ENCODE measurements around the gene ERBB4. TPM values are rescaled to one million over a fixed set of nuclear protein-coding genes. Genes with fewer than 3 reads are reported as not detected.

The ERBB4 gene
- polyA plus RNA-seq, 1 donor from 2014 or later: not detected

DNA sequence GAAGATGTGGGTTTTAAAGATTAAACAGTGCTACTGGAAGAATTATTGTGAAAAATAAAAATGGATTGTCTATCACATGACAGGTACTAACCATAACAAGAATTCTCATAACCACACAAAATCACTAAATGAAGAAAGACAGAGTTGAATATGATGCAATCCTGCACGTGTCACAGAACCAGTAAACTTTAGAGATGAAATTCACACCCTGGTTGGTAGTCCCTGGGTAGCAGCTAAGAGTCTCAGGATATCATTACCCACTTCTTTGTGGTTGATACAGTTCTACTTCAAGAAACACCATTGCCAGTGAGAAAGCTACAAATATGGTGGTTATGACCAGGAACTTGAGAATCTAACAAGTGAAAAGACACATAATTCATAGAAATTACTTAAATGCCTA is 450.2 kb downstream of the ERBB4 start:
- Mint-ChIP-seq H3K27me3 (no peaks in the 10 kb centered on the region), H3K36me3 (no peaks in the 10 kb centered on the region), H3K9me3 (peaks cover 0 to 6% (median 0%) of the 10 kb centered on the region in 3 donors), H3K4me1 (no peaks in the 10 kb centered on the region), H3K4me3 (no peak overlapping the region), H3K27ac (no peak overlapping the region)

- Mint-ChIP-seq H3K4me1 (no peaks in the 10 kb centered on the region), H3K27me3 (no peaks in the 10 kb centered on the region), H3K27ac (no peak overlapping the region), H3K36me3 (no peaks in the 10 kb centered on the region), H3K4me3 (no peak overlapping the region), H3K9me3 (peaks cover 0 to 19% (median 0%) of the 10 kb centered on the region in 3 donors)
Observed at GRCh38 chr2:212083492-212083891, 455.1 kb downstream of the ERBB4 start.

DNA sequence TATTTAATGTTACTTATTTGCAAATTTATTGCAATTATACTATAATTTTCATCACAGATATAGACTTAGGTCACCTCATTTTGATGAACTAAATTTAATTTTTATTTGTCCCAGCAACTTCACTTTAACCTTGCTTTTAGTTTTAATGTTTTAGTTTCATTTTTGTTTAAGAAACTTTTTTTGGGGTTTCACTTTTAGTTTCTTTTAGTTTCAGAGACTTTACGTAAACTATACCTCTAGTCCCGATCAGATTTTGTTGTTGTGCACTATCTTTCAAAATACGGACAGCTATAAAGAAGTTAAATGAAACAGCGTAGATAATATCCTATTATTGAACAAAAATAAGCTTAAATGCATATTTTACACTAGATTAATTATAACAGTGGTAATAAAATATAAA is 460.5 kb downstream of the ERBB4 start:
- H3K4me3 Mint-ChIP-seq: no peak overlapping the region
- no peaks in the 10 kb centered on the region for H3K27me3 Mint-ChIP-seq
- H3K27ac Mint-ChIP-seq: no peak overlapping the region
- H3K9me3 Mint-ChIP-seq: peaks cover 0 to 12% (median 2%) of the 10 kb centered on the region in 3 donors
- no peaks in the 10 kb centered on the region for H3K36me3 Mint-ChIP-seq
- H3K4me1 Mint-ChIP-seq: peaks cover 0 to 3% (median 2%) of the 10 kb centered on the region in 3 donors

- Mint-ChIP-seq H3K4me1 (peaks cover 0 to 3% (median 2%) of the 10 kb centered on the region in 3 donors), H3K27ac (no peak overlapping the region), H3K27me3 (no peaks in the 10 kb centered on the region), H3K36me3 (no peaks in the 10 kb centered on the region), H3K9me3 (peaks cover 0 to 8% (median 2%) of the 10 kb centered on the region in 3 donors), H3K4me3 (no peak overlapping the region)
Observed at GRCh38 chr2:212076456-212076855, 462.1 kb downstream of the ERBB4 start.

DNA sequence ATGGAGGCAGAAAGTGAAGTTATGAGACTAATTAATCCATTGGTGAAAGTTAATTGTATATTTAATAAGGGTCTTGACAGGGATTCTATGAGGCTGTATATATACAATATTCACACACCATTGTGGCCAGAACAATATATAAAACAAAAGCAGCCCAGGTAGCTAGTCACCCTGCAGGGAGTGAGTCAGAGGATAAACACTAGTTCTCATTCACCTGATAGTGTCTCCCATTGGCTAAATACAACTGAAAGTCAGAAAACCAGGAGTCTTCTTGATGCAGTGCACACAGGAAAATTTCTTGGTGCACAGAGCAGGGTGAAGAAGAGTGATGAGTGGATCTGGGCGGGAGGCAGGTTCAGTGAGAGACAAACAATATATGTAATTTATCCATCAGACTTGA is 465.2 kb downstream of the ERBB4 start:
- Mint-ChIP-seq H3K36me3 (no peaks in the 10 kb centered on the region), H3K27ac (no peak overlapping the region), H3K9me3 (peaks cover 0 to 2% (median 0%) of the 10 kb centered on the region in 3 donors), H3K4me1 (peaks cover 0 to 3% (median 2%) of the 10 kb centered on the region in 3 donors), H3K27me3 (no peaks in the 10 kb centered on the region), H3K4me3 (no peak overlapping the region)

GRCh38 chr2:212066546-212066945 is 472.1 kb downstream of the ERBB4 start:
- Mint-ChIP-seq H3K4me3 (no peak overlapping the region), H3K9me3 (peaks cover 0 to 4% (median 0%) of the 10 kb centered on the region in 3 donors), H3K4me1 (no peaks in the 10 kb centered on the region), H3K27ac (no peak overlapping the region), H3K27me3 (no peaks in the 10 kb centered on the region), H3K36me3 (no peaks in the 10 kb centered on the region)

- H3K27ac Mint-ChIP-seq: no peak overlapping the region
- H3K9me3 Mint-ChIP-seq: peaks cover 0 to 7% (median 0%) of the 10 kb centered on the region in 3 donors
- no peaks in the 10 kb centered on the region for H3K4me1 Mint-ChIP-seq
- no peak overlapping the region for H3K4me3 Mint-ChIP-seq
- no peaks in the 10 kb centered on the region for H3K27me3 Mint-ChIP-seq
- H3K36me3 Mint-ChIP-seq: no peaks in the 10 kb centered on the region
Observed at GRCh38 chr2:212064318-212064717, 474.3 kb downstream of the ERBB4 start.

DNA sequence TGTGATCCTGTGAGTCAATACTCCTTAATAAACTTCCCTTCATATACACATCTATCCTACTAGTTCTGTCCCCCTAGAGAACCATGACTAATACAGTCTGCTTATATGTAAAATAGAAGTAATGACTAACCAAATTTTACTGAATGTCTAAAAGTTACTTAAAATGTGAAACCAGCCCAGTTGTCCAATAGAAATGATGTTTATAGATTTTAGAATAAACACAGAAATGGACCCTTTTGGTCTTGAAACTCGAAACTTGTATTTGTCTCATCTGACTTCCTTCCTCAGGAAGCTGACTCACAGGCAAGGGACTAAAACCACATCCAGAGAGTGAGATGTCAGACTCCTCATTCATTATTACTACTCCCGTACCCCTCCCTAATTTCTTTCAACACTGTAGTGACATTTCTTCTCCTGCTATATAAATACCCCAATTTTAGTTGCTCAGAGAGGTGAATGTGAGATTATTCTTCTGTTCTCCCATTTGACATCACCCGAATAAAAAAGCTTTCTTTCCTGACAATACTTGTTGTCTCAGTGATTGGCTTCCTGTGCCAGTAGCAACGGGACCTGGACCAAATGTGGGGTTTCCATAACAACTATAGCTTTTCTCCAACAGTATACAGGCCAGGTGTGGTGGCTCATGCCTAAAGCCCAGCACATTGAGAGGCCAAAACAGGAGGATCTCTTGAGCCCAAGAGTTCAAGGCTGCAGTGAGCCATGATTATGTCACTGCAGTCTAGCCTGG is 486.0 kb downstream of the ERBB4 start:
- Mint-ChIP-seq H3K36me3 (no peaks in the 10 kb centered on the region), H3K4me1 (peaks cover 0 to 2% (median 0%) of the 10 kb centered on the region in 3 donors), H3K27me3 (no peaks in the 10 kb centered on the region), H3K4me3 (no peak overlapping the region), H3K27ac (peak overlapping the region in 1 of 3 donors; percentile 9), H3K9me3 (peaks cover 7 to 11% (median 10%) of the 10 kb centered on the region in 3 donors)

DNA sequence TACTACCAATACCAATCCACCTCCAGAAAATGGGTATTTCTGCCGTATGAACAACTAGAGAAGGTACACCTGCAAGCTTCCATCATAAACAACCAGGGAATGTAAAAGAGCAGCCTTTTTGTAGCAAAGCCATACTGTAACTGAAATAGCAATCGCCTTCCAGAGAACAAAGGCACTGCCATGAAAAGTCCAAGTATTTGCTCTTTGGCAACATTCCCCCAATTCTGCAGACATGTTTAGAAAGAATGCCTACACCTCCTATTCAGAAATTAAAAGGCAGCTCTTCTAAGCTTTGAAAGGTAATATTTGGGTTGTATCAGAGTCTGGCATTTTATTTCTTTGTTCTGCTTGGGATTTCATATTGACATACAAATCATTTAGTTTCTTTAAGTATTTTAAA is 487.7 kb downstream of the ERBB4 start:
- Mint-ChIP-seq H3K4me3 (no peak overlapping the region), H3K27me3 (no peaks in the 10 kb centered on the region), H3K4me1 (peaks cover 0 to 2% (median 0%) of the 10 kb centered on the region in 3 donors), H3K36me3 (no peaks in the 10 kb centered on the region), H3K27ac (no peak overlapping the region), H3K9me3 (peaks cover 6 to 8% (median 6%) of the 10 kb centered on the region in 3 donors)

DNA sequence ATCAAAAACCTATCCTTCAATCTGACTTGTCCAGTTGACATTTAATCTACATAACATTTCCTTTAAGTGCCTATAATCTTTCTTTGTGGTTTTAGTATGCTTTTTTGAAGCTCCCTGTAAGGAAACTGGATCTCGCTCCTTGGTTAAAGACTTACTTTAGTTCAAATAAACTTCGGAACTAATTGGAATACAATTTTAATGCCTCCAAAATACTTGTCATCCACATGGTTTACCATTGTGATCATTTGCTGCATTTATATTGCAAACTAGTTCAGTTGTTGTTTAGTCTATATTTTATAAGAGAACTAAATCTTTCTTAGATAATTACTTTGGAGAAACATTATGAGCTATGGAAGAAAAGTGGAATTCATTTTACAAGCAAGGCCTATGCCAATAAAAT is 496.0 kb downstream of the ERBB4 start:
- no peaks in the 10 kb centered on the region for H3K36me3 Mint-ChIP-seq
- H3K4me3 Mint-ChIP-seq: no peak overlapping the region
- H3K4me1 Mint-ChIP-seq: no peaks in the 10 kb centered on the region
- H3K27ac Mint-ChIP-seq: no peak overlapping the region
- H3K27me3 Mint-ChIP-seq: no peaks in the 10 kb centered on the region
- H3K9me3 Mint-ChIP-seq: no peaks in the 10 kb centered on the region

DNA sequence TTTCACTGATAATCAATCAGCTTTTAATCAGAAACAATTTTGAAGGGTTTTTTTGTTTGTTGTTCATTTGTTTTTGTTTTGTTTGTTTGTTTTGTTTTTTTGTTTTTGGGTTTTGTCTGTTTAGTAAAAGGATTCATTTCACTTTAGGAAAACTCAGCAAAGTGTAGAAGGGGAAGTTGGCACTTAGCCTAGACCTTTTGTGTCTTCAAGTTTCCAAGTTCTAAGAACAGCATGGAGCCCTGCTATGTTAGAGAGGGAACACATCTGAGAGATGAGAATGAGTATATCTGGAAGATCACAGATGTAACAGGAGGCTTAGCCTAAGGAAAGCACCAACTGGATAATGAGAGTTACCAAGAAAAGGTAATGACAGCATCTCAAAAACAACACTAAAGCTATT is 501.5 kb downstream of the ERBB4 start:
- H3K9me3 Mint-ChIP-seq: peaks cover 0 to 6% (median 0%) of the 10 kb centered on the region in 3 donors
- H3K4me3 Mint-ChIP-seq: no peak overlapping the region
- no peaks in the 10 kb centered on the region for H3K27me3 Mint-ChIP-seq
- no peak overlapping the region for H3K27ac Mint-ChIP-seq
- no peaks in the 10 kb centered on the region for H3K36me3 Mint-ChIP-seq
- H3K4me1 Mint-ChIP-seq: no peaks in the 10 kb centered on the region

DNA sequence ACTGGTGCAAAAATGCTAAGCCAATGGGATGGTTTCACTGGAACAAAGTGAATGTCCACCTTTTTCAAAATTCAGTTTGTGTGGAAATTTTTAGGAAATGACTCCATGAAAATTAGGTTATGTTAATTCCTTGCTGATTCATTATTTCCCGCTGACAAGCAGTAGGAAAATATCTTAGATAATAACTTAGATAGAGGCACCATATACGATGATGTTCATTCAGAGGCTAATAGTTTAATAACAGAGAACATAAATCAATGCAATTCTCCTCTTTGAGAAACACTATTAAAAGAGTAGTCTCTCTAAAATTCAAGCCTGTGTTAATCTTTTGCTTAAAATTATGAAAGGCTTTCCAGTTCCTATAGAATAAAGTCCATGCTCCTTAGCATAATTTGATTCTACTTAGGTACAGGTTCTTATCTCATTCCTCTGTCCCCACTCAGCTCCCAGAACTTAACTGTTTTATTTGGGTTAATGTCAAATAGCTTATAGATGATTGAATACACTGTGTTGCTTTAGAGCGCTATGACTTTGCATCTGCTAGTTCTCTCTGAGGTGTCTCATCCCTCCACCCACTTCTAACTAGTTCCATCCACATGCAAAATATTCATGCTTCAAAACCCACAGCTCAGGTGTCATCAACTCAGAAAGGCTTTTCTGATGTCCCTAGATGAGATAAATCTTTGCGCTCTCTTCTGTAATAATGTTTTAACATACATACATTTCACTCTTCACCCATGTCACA is 503.6 kb downstream of the ERBB4 start:
- peaks cover 0 to 6% (median 0%) of the 10 kb centered on the region in 3 donors for H3K9me3 Mint-ChIP-seq
- no peak overlapping the region for H3K4me3 Mint-ChIP-seq
- no peaks in the 10 kb centered on the region for H3K36me3 Mint-ChIP-seq
- no peaks in the 10 kb centered on the region for H3K4me1 Mint-ChIP-seq
- H3K27me3 Mint-ChIP-seq: no peaks in the 10 kb centered on the region
- no peak overlapping the region for H3K27ac Mint-ChIP-seq

DNA sequence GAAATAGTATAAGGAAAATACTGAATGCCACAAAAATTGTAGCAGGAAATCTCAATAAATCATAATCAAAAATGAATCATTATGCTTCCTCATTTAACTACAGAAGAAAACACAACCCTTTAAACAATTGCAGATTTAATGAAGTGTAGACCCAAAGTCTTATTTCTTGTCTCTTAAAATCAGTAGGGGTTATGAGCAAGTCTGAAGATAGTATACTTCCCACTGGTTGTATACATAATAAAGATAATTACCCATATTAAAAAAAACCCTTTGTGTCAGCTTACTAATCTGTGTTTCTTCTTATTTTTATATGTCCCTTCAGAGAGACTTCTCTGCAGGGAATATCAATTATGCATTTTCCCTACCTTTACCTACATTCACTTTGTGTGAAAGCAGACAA is 504.7 kb downstream of the ERBB4 start:
- Mint-ChIP-seq H3K27me3 (no peaks in the 10 kb centered on the region), H3K4me3 (no peak overlapping the region), H3K27ac (no peak overlapping the region), H3K9me3 (peaks cover 0 to 6% (median 0%) of the 10 kb centered on the region in 3 donors), H3K4me1 (no peaks in the 10 kb centered on the region), H3K36me3 (no peaks in the 10 kb centered on the region)

- H3K4me1 Mint-ChIP-seq: no peaks in the 10 kb centered on the region
- no peak overlapping the region for H3K4me3 Mint-ChIP-seq
- H3K36me3 Mint-ChIP-seq: no peaks in the 10 kb centered on the region
- H3K9me3 Mint-ChIP-seq: peaks cover 0 to 6% (median 0%) of the 10 kb centered on the region in 3 donors
- H3K27me3 Mint-ChIP-seq: no peaks in the 10 kb centered on the region
- H3K27ac Mint-ChIP-seq: no peak overlapping the region
Observed at GRCh38 chr2:212032536-212033219, 505.9 kb downstream of the ERBB4 start.

DNA sequence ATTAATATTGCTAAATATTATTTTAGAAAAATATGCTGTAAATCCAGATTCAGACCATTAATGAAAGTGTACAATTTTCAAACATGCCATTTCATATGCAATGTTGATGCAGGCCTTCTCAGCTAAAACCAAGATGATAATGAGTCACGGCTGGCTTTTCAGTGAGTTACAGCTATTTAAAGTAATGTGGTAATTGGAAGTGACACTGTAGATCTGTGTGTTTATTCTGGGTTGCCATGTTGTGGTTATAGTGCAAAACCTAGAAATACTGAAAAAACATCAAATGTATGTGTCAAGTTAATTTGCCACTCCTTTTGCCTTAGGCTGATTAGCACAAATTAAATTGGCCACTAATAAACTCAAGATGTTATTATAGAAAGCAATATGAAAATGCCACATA is 506.6 kb downstream of the ERBB4 start:
- Mint-ChIP-seq H3K27ac (no peak overlapping the region), H3K9me3 (peaks cover 0 to 1% (median 0%) of the 10 kb centered on the region in 3 donors), H3K4me3 (no peak overlapping the region), H3K4me1 (no peaks in the 10 kb centered on the region), H3K27me3 (no peaks in the 10 kb centered on the region), H3K36me3 (no peaks in the 10 kb centered on the region)

Data from IgD-negative memory B cell (primary cell).